Immature natural killer cell (primary cell): ENCODE data around the gene SWAP70. TPM values are rescaled to one million over a fixed set of nuclear protein-coding genes. Genes with fewer than 3 reads are reported as not detected.
A peak's percentile ranks its signal among the peaks of the same experiment; 100 is the strongest.

ENCODE experiments used
- DNase-seq, 3 donors: peaks; one replicate each; pipeline ENCODE4 v3.0.0; 2022; ENCODE audit warnings: mixed read lengths in 1 of 3
- H3K27ac Mint-ChIP-seq, 6 donors: one replicate each; pipeline ENCODE4 v1.8.0; 2020; ENCODE audit warnings: mixed read lengths in 6 of 6, mild to moderate bottlenecking in 5 of 6, inconsistent platforms in 4 of 6, moderate library complexity in 3 of 6
- H3K27me3 Mint-ChIP-seq, 3 donors: one replicate each; pipeline ENCODE4 v1.8.0; 2020 to 2021; ENCODE audit warnings: low read depth in 3 of 3, mild to moderate bottlenecking in 3 of 3, mixed read lengths in 3 of 3, moderate library complexity in 3 of 3, inconsistent platforms in 1 of 3
- H3K36me3 Mint-ChIP-seq, 3 donors: one replicate each; pipeline ENCODE4 v1.8.0; 2020; ENCODE audit warnings: mixed read lengths in 3 of 3, inconsistent platforms in 2 of 3, mild to moderate bottlenecking in 2 of 3
- H3K4me1 Mint-ChIP-seq, 2 donors: one replicate each; pipeline ENCODE4 v1.8.0; 2020; ENCODE audit warnings: inconsistent platforms in 2 of 2, mild to moderate bottlenecking in 2 of 2, mixed read lengths in 2 of 2, moderate library complexity in 1 of 2
- H3K4me3 Mint-ChIP-seq, 5 donors: one replicate each; pipeline ENCODE4 v1.8.0; 2020; ENCODE audit warnings: mild to moderate bottlenecking in 5 of 5, mixed read lengths in 5 of 5, inconsistent platforms in 3 of 5, moderate library complexity in 3 of 5
- H3K9me3 Mint-ChIP-seq, 6 donors: one replicate each; pipeline ENCODE4 v1.8.0; 2020; ENCODE audit warnings: mild to moderate bottlenecking in 6 of 6, mixed read lengths in 6 of 6, inconsistent platforms in 4 of 6, moderate library complexity in 3 of 6
- polyA plus RNA-seq, 3 donors: library from polyadenylated mRNA; unstranded; fragments of 300-500 nt; fragmentation: Illumina TruSeq; gene quantifications; one replicate each; pipeline ENCODE4 v1.2.3, GENCODE V29; 2021

SWAP70 gene
- polyA plus RNA-seq, 3 donors from 2014 or later, result 2.4 to 12.3 (median 9.8) TPM

GRCh38 chr11:9774109-9774508 is 110.2 kb downstream of the SWAP70 start:
- Mint-ChIP-seq H3K27ac (no peak overlapping the region), H3K4me3 (no peak overlapping the region), H3K27me3 (no peaks in the 10 kb centered on the region), H3K9me3 (no peaks in the 10 kb centered on the region), H3K36me3 (peaks cover 0 to 14% (median 0%) of the 10 kb centered on the region in 3 donors), H3K4me1 (no peaks in the 10 kb centered on the region)
- DNase-seq, result no peak

DNA sequence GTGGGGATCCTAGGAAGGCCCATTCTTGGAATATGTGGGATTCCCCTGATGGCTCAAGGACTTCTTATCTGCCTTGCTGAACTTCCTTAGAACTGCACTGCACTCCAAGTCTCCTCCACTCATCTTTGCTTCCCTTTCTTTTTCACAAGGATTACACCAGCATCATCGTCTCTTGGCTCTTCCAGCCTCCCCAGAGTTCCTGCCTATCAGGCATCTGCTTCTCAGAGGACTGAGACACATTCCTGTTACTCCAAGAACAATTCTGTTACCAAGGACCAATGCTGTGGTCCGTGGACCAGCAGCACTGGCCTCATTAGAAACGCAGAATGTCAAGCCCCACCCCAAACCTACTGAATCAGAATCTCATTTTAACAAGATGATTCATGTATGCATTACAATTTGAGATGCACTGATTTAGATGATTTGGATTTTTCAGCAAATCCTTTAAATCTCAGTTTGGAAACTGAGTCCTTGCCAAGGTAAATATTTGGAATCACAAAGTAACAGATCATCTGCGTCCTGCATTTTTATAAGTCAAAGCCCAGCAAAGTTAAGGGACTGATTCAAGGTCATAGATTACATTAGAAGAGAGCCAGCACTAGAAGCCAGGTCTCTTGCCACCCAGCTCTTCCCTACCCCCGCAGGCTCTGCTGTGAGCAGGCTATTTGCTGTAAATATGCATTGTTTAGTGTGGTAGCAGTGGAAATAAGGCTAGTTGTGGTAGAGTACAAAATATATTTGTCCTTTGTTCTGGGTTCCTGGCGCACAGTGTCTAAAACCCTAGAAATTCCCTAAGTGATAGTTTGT is 110.9 kb downstream of the SWAP70 start:
- Mint-ChIP-seq H3K4me1 (no peaks in the 10 kb centered on the region), H3K4me3 (no peak overlapping the region), H3K27ac (no peak overlapping the region), H3K27me3 (no peaks in the 10 kb centered on the region), H3K36me3 (peaks cover 0 to 18% (median 3%) of the 10 kb centered on the region in 3 donors), H3K9me3 (no peaks in the 10 kb centered on the region)
- no peak for DNase-seq

DNA sequence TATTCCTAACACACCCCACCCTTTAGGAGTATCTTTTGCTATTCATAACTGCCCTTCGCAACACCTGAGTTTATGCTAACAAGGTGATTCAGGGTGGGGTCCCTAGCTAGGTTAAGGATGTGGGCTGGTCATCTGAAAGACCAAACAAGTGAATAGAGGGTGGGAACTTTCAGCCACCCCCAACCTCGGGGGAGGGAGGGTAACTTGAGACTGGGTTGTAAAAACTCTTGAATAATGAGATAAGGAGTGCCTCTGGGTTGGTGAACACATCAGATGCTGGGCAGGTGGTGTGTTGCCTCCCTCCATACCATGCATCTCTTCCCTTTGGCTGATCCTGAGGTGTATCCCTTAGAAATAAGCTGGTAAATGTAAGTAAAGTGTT is 111.5 kb downstream of the SWAP70 start:
- peaks cover 2 to 24% (median 9%) of the 10 kb centered on the region in 3 donors for H3K36me3 Mint-ChIP-seq
- peak overlapping the region in 1 of 6 donors; percentile 66 for H3K27ac Mint-ChIP-seq
- DNase-seq, result no peak
- H3K4me1 Mint-ChIP-seq, result no peaks in the 10 kb centered on the region
- H3K9me3 Mint-ChIP-seq, result no peaks in the 10 kb centered on the region
- H3K27me3 Mint-ChIP-seq, result no peaks in the 10 kb centered on the region
- H3K4me3 Mint-ChIP-seq, result no peak overlapping the region

DNA sequence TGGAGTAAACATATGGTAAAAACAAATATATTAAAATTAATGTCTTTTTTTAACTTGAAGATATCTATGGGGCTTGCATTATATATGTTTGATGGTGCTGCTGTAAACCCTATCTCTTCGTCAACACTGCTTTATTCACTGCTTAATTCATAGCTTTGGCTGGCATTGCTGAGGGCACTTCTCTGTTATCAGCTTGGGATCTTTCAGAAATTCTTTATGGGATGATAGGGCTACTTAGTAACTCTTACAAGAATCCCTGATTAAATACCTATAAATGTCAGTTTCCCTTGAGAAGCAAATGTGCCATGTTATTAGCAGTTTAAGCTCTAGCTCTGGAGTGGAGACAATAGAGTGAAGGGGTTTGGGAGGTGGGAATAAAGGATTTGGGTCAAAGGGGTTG is 112.3 kb downstream of the SWAP70 start:
- DNase-seq, result no peak
- no peak overlapping the region for H3K27ac Mint-ChIP-seq
- H3K9me3 Mint-ChIP-seq, result no peaks in the 10 kb centered on the region
- peaks cover 5 to 26% (median 15%) of the 10 kb centered on the region in 3 donors for H3K36me3 Mint-ChIP-seq
- no peaks in the 10 kb centered on the region for H3K27me3 Mint-ChIP-seq
- H3K4me3 Mint-ChIP-seq, result no peak overlapping the region
- no peaks in the 10 kb centered on the region for H3K4me1 Mint-ChIP-seq

DNA sequence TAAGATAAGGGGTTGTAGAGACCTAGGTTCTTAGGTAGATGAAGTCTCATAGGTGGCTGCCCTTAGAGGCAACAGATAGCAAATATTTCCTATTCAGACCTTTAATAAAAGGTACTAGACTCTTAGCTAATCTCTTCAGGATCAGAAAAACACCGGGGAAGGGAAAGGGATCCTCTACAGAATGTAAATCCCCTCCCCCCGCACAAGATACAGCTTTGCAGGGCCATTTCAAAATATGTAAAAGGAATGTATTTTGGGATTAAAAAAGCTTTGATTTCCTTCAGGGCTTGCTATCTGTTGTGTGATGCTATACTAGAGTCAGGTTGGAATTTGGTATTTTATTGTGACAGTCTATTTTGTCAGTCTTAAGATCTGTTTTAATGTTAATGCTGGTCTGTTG is 113.2 kb downstream of the SWAP70 start:
- peaks cover 5 to 26% (median 22%) of the 10 kb centered on the region in 3 donors for H3K36me3 Mint-ChIP-seq
- no peak overlapping the region for H3K27ac Mint-ChIP-seq
- H3K4me3 Mint-ChIP-seq, result no peak overlapping the region
- no peak for DNase-seq
- no peaks in the 10 kb centered on the region for H3K9me3 Mint-ChIP-seq
- H3K4me1 Mint-ChIP-seq, result no peaks in the 10 kb centered on the region
- no peaks in the 10 kb centered on the region for H3K27me3 Mint-ChIP-seq

GRCh38 chr11:9777525-9777924 is 113.6 kb downstream of the SWAP70 start:
- Mint-ChIP-seq H3K27me3 (no peaks in the 10 kb centered on the region), H3K4me3 (no peak overlapping the region), H3K4me1 (no peaks in the 10 kb centered on the region), H3K27ac (no peak overlapping the region), H3K36me3 (peaks cover 5 to 26% (median 24%) of the 10 kb centered on the region in 3 donors), H3K9me3 (no peaks in the 10 kb centered on the region)
- no peak for DNase-seq

GRCh38 chr11:9780929-9781328 is 117.1 kb downstream of the SWAP70 start:
- peaks cover 5 to 38% (median 16%) of the 10 kb centered on the region in 3 donors for H3K36me3 Mint-ChIP-seq
- H3K9me3 Mint-ChIP-seq, result no peaks in the 10 kb centered on the region
- no peak overlapping the region for H3K4me3 Mint-ChIP-seq
- no peak for DNase-seq
- no peak overlapping the region for H3K27ac Mint-ChIP-seq
- H3K4me1 Mint-ChIP-seq, result no peaks in the 10 kb centered on the region
- no peaks in the 10 kb centered on the region for H3K27me3 Mint-ChIP-seq

DNA sequence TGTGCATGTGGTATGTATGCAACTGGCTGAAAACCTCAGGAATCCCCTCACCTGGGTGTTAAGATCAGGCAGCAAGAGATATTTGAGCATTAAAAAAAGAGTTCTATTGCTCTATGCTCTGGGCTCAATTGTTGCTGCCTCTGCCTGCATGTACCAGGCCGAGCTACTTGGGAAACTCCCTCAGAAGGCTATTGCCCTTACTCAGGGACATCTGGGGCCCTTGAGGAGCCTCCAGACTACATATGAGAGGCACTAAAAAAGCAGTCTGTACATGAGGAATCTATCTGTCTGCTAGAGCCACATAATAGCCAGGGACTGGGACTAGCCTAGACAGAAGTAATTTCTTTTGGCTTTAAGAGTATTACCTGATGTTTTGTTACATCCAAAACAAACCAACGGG is 120.1 kb downstream of the SWAP70 start:
- Mint-ChIP-seq H3K9me3 (no peaks in the 10 kb centered on the region), H3K36me3 (peaks cover 8 to 48% (median 21%) of the 10 kb centered on the region in 3 donors), H3K4me1 (peaks cover 10 to 15% of the 10 kb centered on the region in 2 donors), H3K27me3 (peaks cover 0 to 2% (median 0%) of the 10 kb centered on the region in 3 donors), H3K27ac (no peak overlapping the region), H3K4me3 (no peak overlapping the region)
- no peak for DNase-seq

- DNase-seq, result no peak
- peaks cover 12 to 15% of the 10 kb centered on the region in 2 donors for H3K4me1 Mint-ChIP-seq
- H3K4me3 Mint-ChIP-seq, result no peak overlapping the region
- H3K27ac Mint-ChIP-seq, result no peak overlapping the region
- no peaks in the 10 kb centered on the region for H3K9me3 Mint-ChIP-seq
- H3K36me3 Mint-ChIP-seq, result peaks cover 8 to 48% (median 19%) of the 10 kb centered on the region in 3 donors
- H3K27me3 Mint-ChIP-seq, result peaks cover 0 to 2% (median 0%) of the 10 kb centered on the region in 3 donors
These were observed 120.9 kb downstream of the SWAP70 start for GRCh38 chr11:9784602-9785315.

- DNase-seq, result no peak
- Mint-ChIP-seq H3K36me3 (peaks cover 3 to 36% (median 19%) of the 10 kb centered on the region in 3 donors), H3K9me3 (no peaks in the 10 kb centered on the region), H3K4me1 (peaks cover 12 to 15% of the 10 kb centered on the region in 2 donors), H3K4me3 (no peak overlapping the region), H3K27ac (peak overlapping the region in 1 of 6 donors; percentile 28), H3K27me3 (peaks cover 0 to 2% (median 0%) of the 10 kb centered on the region in 3 donors)
These were observed 123.4 kb downstream of the SWAP70 start for GRCh38 chr11:9787260-9787659.

- Mint-ChIP-seq H3K27ac (no peak overlapping the region), H3K4me3 (peak overlapping the region in 2 of 5 donors; percentile 9 to 25), H3K27me3 (peaks cover 0 to 2% (median 0%) of the 10 kb centered on the region in 3 donors), H3K36me3 (peaks cover 3 to 36% (median 19%) of the 10 kb centered on the region in 3 donors), H3K4me1 (peaks cover 12 to 15% of the 10 kb centered on the region in 2 donors), H3K9me3 (no peaks in the 10 kb centered on the region)
- DNase-seq, result no peak
These were observed 124.2 kb downstream of the SWAP70 start for GRCh38 chr11:9787981-9788521.

DNA sequence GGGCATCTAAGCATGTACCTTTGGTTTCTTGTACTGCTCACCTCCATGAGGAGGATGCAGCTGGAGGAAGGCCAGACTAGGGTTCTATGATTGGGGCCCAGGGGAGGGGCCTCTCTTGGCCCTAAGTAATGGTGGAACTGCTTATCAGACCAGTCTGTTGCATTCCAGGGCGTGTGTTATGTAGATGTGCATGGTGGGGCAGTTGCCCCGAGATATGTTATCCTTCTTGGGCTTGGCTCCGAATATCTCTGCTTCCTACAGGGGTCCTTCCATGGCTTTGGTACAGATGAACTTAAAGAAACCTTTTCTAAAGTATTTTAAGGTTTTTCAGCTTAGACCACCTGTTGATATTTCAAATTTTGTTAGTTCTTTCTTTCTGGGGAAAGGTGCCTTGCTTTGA is 126.0 kb downstream of the SWAP70 start:
- H3K4me1 Mint-ChIP-seq, result peaks cover 12 to 15% of the 10 kb centered on the region in 2 donors
- no peak overlapping the region for H3K27ac Mint-ChIP-seq
- no peak overlapping the region for H3K4me3 Mint-ChIP-seq

DNA sequence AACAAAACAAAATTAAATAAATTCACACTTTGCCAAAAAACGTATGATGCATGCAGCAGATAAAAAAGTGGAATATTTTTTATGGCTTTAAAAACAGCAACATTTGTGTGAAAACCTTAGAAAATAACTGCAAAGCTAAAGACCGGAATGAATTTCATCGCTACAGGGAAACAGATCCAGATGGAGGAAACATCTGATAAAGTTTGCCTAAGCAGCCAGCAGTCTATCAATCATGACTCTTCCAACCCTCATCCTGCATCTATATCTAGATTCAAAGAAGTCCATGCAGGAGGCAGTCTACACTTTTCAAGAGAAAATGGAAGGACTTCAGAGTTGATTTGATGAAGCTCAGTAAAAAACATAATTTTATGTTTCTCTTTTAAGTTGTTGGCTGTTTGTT is 126.8 kb downstream of the SWAP70 start:
- Mint-ChIP-seq H3K9me3 (no peaks in the 10 kb centered on the region), H3K4me1 (peaks cover 12 to 15% of the 10 kb centered on the region in 2 donors), H3K27me3 (peaks cover 0 to 2% (median 0%) of the 10 kb centered on the region in 3 donors), H3K27ac (no peak overlapping the region), H3K4me3 (no peak overlapping the region), H3K36me3 (peaks cover 3 to 24% (median 19%) of the 10 kb centered on the region in 3 donors)
- no peak for DNase-seq

More for the DNA sequence above, 126.0 kb downstream of the SWAP70 start:
- Mint-ChIP-seq H3K36me3 (peaks cover 3 to 27% (median 19%) of the 10 kb centered on the region in 3 donors), H3K27me3 (peaks cover 0 to 2% (median 0%) of the 10 kb centered on the region in 3 donors), H3K9me3 (no peaks in the 10 kb centered on the region)
- DNase-seq, result no peak

DNA sequence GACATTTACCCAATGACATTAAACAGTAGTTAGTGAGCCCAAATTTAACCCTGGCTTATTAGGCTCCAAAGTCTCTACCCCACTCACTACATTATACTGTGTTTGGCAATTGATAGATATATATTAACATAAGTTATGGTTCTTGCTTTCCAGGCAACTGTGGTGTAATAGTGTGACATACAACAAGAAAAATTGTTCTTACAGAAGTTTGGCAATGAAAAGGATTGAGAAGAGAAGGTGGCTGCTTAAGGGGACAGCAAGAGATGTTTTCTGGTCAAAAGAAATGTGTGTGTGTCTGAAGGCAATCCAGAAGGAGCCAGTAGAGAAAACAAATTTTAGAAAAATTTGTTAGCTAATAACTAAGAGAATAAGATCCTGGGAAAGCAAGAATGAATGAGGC is 132.4 kb downstream of the SWAP70 start:
- DNase-seq, result no peak
- H3K27me3 Mint-ChIP-seq, result no peaks in the 10 kb centered on the region
- H3K4me1 Mint-ChIP-seq, result no peaks in the 10 kb centered on the region
- peaks cover 0 to 16% (median 7%) of the 10 kb centered on the region in 3 donors for H3K36me3 Mint-ChIP-seq
- H3K9me3 Mint-ChIP-seq, result no peaks in the 10 kb centered on the region
- no peak overlapping the region for H3K27ac Mint-ChIP-seq
- H3K4me3 Mint-ChIP-seq, result no peak overlapping the region
